Activated T-helper 1 cell treated with Interleukin-2 at 50 U/mL for 16 hours (primary cell): ENCODE measurements around the gene MDN1.
"Not testable (repeated sequence)": the region's sequence is repeated elsewhere in the genome, so short reads cannot be mapped to it uniquely, and the experiment has no call there.

Experiments
- DNase-seq: peaks from one replicate; pipeline ENCODE4 v3.0.0-alpha.2; 2020; ENCODE audit warnings: low read depth

Gene MDN1

DNA sequence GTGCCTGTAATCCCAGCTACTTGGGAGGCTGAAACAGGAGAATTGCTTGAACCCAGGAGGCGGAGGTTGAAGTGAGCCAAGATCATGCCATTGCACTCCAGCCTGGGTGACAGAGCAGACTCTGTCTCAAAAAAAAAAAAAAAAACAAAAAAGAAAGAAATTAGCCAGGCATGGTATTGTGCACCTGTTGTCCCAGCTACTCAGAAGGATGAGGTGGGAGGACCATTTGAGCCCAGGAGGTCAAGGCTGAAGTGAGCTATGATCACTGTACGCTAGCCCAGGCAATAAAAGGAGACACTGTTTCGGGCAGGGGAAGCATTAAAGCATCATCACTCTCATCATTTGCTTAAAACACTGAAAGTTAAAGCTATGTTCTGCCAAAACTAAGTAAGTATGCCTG, 6.2 kb downstream of the MDN1 start:
- DNase-seq, result not testable (repeated sequence)

DNA sequence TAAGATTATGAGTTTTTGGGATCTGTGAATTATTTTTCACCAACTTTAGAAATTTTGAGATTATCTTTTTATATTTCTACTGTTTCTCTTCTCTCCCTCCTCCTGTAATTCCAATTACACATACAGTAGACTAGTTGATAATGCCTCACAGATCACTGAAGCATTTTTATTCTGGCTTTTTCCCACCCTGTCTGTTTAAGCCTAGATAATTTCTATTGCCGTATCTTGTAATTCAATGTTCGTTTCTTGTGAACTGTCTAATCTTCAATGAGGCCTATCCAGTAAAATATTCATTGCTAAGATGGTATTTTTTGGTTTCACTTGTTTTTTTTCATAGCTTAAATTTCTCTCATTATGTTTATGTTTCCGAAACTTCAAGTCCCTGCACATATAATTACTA, 12.0 kb downstream of the MDN1 start:
- DNase-seq, result no peak

DNA sequence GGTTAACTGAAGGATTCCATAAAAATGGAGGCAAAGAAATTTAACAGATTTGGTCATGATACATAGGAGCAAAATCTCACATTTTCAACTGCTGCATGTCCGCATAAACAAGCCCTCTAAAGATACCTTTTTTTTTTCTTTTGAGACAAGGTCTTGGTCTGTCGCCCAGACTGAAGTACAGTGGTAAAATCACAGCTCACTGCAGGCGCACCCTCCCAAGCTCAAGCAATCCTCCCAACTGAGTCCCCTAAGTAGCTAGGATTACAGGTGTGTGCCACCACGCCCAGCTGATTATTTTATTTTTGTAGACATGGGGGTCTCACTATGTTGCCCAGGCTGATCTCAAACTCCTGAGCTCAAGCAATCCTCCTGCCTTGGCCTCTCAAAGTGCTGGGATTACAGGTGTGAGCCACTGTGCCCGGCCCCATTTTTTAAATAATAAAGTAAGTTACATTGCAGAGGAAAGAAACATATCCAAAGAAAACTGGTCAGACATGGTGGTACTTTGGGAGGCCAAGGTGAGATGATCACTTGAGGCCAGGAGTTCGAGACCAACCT, 13.7 kb downstream of the MDN1 start:
- DNase-seq, result no peak

DNA sequence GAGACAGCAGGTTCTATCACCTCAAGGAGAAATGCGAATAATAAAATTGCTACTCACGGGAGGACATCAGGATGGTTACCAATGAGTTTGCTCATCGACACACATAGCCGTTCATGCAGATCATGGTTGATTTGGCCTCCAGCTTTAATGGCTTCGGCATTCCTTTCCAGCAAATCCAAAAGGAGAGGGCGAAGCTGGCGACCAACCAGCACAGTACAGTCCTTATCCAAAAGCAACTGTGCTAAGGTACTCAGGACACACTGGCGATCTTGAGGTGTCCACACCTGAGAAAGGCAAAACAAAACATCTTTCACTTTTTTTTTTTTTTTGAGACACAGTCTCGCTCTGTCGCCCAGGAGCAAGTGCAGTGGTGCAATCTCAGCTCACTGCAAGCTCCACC, 16.3 kb downstream of the MDN1 start:
- DNase-seq, result no peak

DNA sequence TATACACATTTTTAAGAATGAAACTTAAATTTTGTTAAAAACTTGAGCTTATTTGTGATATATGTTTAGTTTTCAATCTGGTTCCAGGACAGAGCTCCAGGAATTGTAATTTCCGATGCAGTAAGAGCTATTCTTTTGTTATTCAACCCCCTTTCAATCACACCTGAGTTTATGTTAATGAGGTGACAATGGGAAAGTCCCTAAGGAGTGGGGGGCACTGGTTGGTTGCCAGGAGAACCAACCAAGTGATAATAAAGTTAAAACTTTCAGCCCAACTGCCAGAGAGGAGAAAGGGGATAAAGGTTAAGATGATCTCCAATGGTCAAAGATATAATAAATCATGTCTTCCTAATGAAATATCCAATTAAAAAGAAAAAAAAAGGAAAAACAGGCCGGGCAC, 19.8 kb downstream of the MDN1 start:
- DNase-seq, result no peak

DNA sequence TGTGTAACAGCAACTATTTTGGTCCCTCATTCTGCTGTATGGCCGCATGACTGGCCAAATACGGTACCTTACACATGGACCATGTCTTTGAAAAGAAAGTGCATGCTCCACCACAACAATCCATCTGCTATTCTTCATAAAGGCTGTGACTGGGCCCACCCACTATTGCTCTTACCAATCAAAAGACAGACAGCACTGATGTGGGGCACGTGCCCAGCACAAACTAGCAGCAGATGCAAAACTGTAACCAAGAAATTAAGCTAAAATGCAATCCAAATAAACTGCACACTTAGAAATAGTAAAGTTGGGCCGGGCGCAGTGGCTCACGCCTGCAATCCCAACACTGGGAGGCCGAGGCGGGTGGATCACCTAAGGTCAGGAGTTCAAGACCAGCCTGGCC, 20.5 kb downstream of the MDN1 start:
- DNase-seq, result no peak

DNA sequence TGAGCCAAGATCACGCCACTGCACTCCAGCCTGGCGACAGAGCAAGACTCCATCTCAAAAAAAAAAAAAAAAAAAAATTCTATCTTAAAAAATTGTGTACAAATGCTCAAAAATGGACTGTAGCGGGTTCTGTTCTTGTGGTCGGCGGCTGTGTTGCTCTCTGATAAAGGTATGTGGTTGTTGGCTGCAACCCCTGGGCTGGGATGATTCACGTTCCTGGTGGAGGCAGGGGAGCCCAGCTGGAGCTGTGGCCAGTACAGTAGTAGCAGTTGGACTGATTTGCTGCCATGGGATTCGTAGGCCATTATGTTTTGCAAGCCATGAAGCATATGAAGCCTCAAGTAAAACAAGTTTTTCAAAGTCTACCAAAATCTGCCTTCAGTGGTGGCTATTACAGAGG, 22.3 kb downstream of the MDN1 start:
- DNase-seq, result no peak

DNA sequence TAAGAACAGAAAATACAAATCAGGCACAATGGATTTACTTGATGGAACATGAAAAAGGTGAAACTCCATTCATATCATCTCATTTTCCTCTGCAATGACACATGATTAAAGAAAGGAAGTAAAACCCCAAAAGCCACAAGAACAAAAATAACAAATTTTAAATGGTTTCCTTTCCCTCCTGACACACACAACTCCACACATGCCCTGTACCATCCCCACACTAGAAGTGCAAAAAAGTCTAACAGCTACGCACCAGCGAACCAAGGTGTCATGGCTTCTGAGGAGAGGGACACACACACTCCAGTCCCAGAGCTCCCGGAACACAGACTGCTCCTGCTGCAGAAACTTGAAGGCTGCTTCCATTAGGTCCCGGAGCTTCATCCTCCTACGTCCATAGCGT, 25.3 kb downstream of the MDN1 start:
- no peak for DNase-seq

DNA sequence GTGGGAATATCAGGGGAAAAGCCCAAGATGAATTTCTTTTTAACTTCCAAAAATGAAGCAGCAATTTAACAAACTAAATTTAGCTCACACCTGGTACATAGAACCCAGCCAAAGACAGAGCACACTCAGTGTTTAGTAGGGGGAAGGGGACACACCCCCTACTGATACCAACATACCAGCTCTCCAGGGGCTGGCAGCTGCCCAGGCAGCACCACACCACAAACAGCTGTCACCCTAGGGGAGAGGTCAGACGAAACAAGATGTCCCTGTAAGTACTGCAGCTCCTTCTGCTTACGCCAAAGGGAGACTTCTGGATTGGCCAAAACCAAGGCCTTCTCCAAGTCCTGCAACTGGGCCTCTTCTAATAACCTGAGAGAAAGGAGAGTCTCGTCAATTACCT, 26.0 kb downstream of the MDN1 start:
- DNase-seq, result no peak

DNA sequence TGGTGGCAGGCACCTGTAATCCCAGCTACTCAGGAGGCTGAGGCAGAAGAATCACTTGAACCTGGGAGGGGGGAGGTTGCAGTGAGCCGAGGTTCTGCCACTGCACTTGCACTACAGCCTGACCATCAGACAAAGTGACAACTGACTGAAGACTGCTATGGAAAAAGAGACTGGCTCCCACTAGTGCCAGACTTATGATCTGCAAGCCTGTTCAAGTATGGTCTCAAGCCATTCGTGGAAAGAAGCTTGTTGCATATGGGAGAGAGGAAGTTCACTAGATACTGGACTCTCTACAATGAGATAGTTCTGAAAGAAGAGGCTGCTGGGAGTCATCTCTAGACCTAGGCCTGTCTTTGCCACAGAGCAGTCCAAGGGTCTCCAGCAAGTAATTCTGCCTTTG, 26.7 kb downstream of the MDN1 start:
- no peak for DNase-seq

DNA sequence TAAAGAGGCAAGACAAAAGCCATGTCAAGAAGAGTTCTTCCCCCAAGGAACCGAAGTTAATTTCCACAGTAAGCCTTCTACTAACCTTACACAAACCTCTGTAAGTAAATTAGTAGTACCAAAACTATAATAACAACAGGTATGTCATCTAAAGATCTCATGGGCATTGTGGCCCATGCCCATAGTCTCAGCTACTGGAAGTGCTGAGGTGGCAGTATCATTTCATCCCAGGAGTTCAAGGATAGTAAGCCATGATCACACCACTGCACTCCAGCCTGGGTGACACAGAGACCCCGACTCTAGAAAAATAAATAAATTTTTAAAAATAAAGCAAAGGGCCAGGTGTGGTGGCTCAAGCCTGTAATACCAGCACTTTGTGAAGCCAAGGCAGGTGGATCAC, 29.2 kb downstream of the MDN1 start:
- no peak for DNase-seq

DNA sequence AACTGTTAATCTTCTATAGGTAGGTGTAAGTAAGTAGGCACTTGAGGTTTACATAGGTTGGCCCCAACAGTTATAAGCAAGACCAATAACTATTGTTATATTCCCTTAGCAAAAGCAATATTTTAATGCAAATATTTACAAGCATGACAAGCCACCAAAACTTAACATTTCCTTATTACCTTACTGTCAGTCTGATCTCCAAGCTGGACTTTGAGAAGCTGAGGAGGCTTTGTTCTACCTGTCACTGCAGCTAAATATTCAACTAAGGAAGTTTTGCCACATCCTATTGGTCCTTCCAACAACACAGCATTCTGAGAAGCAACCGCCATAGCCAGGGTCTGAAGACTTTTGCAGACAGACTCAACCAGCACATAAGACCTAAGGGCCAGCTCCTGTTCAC, 29.6 kb downstream of the MDN1 start:
- DNase-seq, result no peak

DNA sequence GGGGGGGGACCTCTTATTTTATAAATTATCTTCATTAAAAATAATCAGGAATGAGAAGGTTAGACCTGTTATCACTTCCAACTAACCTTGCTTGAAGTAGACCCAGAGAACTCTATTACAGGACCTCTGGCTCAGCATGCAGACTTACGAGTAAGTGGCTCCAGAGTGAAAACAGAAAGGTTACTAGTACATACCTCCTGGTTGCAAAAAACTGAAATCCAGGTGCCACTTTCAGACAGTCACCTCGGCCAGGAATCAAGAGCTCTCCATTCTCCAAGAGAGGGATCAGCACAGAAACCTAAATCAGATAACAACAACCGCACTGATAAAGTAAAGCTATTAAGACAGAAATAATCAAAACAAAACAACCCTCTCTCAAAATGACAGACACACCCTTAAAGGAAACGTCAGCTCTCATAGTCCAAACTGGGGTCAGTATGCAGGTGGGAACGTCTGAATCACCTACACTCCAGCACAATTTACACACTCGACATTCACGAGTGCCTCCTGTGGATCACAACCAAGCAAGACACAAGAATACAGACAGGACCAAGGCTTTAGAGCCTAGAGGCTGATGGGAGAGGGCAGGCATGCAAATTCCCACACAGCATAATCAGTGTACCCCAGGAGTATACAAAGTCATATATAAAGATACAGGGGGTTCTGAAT, 31.8 kb downstream of the MDN1 start:
- no peak for DNase-seq

DNA sequence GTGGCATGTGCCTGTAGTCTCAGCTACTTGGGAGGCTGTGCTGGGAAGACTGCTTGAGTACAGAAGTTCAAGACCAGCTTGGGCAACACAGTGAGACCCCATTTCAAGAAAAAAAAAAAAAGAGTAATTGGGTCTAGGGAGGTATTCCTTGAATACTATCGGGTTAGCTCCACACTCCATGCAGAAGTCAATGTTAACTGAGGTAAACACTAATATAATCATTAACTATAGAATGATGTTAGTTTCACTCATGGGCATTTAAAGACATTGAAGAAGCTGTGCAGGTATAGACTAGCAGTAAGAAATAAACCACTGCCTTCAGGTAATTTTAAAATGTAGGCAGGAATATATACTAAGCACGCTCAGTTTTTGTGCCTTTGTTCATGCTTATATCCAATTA, 32.6 kb downstream of the MDN1 start:
- no peak for DNase-seq

DNA sequence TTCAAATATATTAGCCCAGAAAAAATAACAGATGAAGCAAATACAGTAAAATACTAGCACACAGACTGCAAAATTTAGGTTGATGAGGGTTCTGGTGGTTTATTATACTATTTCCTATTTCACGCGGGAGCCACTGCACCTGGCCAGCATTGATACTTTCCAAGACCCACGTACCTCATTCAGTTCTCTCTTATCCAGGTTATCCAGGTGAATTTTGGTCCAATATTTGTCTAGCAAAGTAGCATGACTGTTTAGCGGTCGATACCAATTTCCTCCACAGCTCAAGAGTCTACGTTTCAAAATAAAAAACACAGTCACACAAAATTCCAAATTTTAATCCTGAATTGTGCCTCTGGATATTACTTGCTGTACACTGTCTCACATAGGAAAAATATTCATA, 34.8 kb downstream of the MDN1 start:
- no peak for DNase-seq

DNA sequence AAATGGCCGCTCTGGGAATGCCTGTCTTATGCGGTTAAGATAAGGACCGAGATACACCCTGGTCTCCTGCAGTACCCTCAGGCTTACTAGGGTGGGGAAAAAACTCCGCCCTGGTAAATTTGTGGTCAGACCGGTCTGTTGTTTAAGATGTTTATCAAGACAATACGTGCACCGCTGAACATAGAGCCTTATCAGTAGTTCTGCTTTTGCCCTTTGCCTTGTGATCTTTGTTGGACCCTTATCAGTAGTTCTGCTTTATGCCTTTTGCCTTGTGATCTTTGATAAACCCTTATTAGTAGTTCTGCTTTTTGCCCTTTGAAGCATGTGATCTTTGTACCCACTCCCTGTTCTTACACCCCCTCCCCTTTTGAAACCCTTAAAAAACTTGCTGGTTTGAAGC, 36.3 kb downstream of the MDN1 start:
- DNase-seq, result not testable (repeated sequence)

DNA sequence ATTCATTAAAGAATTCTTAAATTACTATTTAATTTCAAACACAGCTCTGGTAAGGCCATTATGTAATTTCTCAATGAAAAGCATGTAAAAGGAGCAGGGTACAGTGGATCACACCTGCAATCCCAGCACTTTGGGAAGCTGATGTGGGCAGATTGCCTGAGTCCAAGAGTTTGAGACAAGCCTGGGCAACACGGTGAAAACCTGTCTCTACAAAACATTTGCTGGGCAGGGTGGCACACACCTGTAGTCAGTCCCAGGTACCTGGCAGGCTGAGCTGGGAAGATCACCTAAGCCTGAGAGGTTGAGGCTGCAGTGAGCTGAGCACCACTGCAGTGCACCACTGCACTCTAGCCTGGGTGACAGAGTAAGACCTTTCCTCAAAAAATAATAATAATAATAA, 37.4 kb downstream of the MDN1 start:
- DNase-seq, result no peak

DNA sequence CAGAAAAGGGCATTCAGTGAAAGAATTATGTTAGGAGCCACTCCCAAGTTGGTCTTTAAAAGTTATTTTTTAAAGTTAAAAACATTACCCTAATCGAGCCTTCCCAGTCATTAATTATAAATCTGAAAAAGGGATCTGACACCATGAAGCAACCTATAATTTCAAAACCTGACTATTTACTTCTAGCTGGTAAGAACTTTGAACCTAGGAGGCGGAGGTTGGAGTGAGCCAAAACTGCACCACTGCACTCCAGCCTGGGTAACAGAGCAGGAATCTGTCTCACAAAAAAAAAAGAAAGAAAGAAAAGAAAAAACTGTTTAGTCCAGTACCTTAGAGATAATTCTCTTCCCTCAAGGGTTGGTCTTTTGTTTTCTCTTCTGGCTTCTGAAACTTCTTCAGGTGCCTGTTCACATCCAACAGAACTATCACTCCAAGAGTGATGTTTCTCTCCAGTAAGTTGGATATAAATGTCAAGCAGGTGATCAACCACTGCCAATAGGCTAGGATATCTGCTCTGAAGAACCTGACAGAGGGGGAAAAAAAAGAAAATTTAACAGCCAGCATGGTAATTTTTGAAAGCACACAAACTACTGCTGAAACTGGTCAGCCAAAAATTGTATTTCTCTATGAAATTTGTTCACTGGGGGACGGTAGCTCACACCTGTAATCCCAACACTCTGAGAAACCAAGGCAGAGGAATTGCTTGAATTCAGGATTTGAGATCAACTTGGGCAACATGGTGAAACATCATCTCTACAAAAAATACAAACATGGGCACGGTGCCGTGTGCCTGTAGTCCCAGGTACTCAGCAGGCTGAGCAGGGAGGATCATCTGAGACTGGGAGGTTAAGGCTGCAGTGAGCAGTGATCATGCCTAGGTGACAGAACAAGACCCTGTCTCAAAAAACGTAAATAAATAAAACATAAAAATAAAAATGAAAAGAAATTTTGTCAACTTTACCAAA, 38.2 kb downstream of the MDN1 start:
- DNase-seq, result no peak

DNA sequence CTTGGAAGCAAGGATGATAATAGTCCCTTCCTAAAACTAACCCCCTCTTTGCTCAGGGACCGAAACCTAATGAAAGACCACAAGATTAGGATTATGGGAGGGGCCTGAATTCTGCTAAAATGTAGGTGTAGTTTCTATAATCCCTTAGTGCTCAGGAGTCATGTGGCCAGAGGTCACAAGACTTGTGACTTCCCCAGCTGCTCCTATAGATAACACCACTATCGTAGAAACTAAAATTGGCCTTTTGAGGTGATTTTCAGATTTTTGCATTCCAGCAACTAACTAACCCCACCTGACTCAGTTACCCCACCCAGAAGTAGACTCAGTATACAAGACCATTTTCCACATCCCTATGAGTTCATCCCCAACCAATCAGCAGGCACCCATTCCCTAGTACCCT, 42.1 kb downstream of the MDN1 start:
- no peak for DNase-seq

DNA sequence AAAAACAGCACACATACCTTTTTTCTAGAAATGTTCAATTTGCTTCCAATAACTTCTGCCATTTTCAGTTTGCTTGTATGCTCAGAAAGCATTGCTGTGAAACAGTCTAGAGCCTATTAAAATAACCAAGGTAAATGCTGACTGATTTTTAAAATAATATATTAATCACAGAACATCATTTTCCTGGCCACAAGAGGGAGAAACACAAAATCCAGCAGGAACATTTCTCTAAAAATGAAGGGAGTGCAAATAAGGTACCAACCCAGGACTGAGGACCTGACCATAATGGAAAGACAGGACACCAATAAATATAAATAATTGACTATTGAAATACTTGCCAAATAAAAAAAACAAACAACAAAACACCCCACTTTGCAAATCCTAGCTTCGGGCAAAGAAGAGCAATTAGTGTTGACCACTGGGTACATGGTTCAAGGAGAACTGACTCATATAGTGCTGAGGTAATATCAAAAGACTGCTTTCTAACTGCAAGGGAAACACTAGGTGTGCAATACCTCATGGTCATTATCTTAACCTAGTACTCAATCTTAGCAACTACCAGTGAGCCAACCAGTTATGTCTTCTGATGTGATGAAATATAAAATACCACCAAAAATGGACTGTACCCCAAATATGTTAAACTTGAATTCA, 42.9 kb downstream of the MDN1 start:
- DNase-seq, result no peak

DNA sequence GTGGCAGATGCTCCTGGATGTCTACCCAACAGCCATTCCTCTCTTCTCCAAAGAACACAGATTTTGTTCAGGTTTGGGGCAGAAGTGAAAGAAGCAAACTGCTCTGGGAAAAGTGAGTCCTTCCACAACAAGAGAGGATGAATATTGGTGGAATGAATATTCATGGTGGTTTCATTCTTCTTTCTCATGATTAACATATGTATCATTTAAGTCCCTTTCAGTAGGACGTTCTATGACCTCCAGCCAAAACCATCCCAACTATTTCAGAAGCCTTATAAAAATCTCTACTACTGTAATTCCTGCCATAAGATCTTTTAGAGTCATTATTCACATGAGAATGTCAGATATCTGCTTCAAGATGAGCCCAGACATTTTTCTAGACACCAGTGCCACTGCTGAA, 44.4 kb downstream of the MDN1 start:
- DNase-seq, result no peak

DNA sequence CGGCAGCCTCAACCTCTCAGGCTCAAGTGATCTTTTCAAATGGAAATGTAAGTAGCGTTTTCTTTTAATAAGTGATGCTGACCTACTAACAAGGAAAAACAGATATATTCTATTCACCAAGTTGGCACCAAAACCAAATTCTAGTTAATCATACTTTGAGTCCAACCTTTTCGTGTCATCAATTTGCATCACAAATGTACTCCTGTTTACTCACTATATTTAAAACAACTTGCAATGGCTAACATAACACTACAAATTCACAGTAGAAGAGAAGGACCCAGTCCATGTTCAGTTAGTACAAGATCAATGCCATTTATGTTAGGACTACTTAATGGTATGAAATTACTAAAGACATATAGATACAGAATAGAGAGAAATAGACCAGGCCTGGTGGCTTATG, 50.0 kb downstream of the MDN1 start:
- DNase-seq, result no peak

DNA sequence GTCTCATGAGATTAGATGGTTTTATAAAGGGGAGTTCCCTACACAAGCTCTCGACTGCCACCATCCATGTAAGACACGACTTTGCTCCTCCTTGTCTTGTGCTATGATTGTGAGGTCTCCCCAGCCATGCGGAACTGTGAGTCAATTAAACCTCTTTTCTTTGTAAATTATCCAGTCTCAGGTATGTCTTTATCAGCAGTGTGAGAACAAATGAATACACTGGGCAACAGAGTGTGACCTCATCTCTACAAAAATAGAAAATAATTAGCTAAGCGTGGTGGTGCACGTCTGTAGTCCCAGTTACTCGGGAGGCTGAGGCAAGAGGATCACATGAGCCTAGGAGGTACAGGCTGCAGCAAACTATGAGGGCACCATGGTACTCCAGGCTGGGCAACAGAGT, 51.3 kb downstream of the MDN1 start:
- no peak for DNase-seq
